Esophagus muscularis mucosa (tissue), 4 donors: Measurements from ENCODE around the gene TM4SF5. TPM values are rescaled to one million over a fixed set of nuclear protein-coding genes. Genes with fewer than 3 reads are reported as not detected.

Experiments
- DNase-seq: peaks from one replicate; pipeline ENCODE4 v3.0.0-alpha.2; 2017; ENCODE audit errors: extremely low spot score
- H3K27ac ChIP-seq, 4 donors: fragments of 200-600 bp; sonication (generic); replicated peaks in 1 of 4; 1 replicate in 3 of 4; 2 replicates in 1 of 4; pipeline ENCODE4 v1.5.1; 2016 to 2019; ENCODE audit warnings: mild to moderate bottlenecking in 1 of 4
- H3K27me3 ChIP-seq, 4 donors: fragments of 200-600 bp; sonication (generic); one replicate each; pipeline versions ENCODE4 v1.5.1 to v1.6.0; 2016 to 2019
- H3K36me3 ChIP-seq, 4 donors: fragments of 200-600 bp; sonication (generic); one replicate each; pipeline ENCODE4 v1.5.1; 2016 to 2019
- H3K4me1 ChIP-seq, 4 donors: fragments of 200-600 bp; sonication (generic); one replicate each; pipeline ENCODE4 v1.5.1; 2016 to 2019
- H3K4me3 ChIP-seq, 4 donors: fragments of 200-600 bp; sonication (generic); 1 replicate in 2 of 4; 2 replicates in 2 of 4; pipeline ENCODE4 v1.5.1; 2016 to 2019; ENCODE audit warnings: mild to moderate bottlenecking in 4 of 4, moderate library complexity in 1 of 4
- H3K9me3 ChIP-seq, 4 donors: fragments of 200-600 bp; sonication (generic); 1 replicate in 3 of 4; 2 replicates in 1 of 4; pipeline ENCODE4 v1.5.1; 2016 to 2019
- CTCF ChIP-seq, 3 experiments: fragments of 200-600 bp in 2 of 3; fragments of 450-650 bp in 1 of 3; sonication (generic) in 2 of 3; IDR thresholded peaks; one replicate each; pipeline ENCODE4 v1.5.1; 2017 to 2019; ENCODE audit warnings: antibody characterized with exemption in 3 of 3, mild to moderate bottlenecking in 2 of 3, moderate library complexity in 1 of 3
- EP300 ChIP-seq: sonication (generic); formaldehyde crosslinking; IDR thresholded peaks from one replicate; pipeline ENCODE4 v1.6.1; 2017; ENCODE audit warnings: antibody characterized with exemption
- POLR2A ChIP-seq: fragments of 450-650 bp; IDR thresholded peaks from one replicate; pipeline ENCODE4 v1.6.1; 2017; ENCODE audit warnings: antibody characterized with exemption, moderate library complexity, mild to moderate bottlenecking, low read depth
- POLR2AphosphoS5 ChIP-seq, 2 donors: sonication (generic); formaldehyde crosslinking; IDR thresholded peaks; one replicate each; pipeline ENCODE4 v1.6.1; 2017; ENCODE audit warnings: antibody characterized with exemption in 2 of 2
- WGBS: methylation state at CpG from one replicate; pipeline ENCODE4 v1.1.5; 2018; 5-methylcytosine and 5-hydroxymethylcytosine counted together
- intact Hi-C: fragments of 100-400 bp; cut with DNase I; formaldehyde crosslinking; loops from one replicate; pipeline ENCODE4 v1.15.1; 2023
- total RNA-seq, 4 donors: library from RNA; depleted of rRNA; stranded (reverse); fragments of >200 nt; gene quantifications; one replicate each; pipeline versions ENCODE4 v1.1.0 to v1.2.1, GENCODE V29; 2016

TM4SF5 gene
- total RNA-seq, 4 donors from 2014 or later: not detected

- Histone ChIP-seq H3K27ac (no peak overlapping the region), H3K27me3 (peaks cover 0 to 22% (median 0%) of the 10 kb centered on the region in 4 donors), H3K4me3 (no peak overlapping the region), H3K36me3 (no peaks in the 10 kb centered on the region), H3K4me1 (no peaks in the 10 kb centered on the region), H3K9me3 (no peaks in the 10 kb centered on the region)
- TF ChIP-seq POLR2A (no peak), CTCF (IDR thresholded peaks at IDR 0.05) (no peak), EP300 (no peak), POLR2AphosphoS5 (IDR thresholded peaks at IDR 0.05) (no peak)
- WGBS: 79% methylated on average over 6 of the region's 6 CpGs
- no peak for DNase-seq
- intact Hi-C loops: no loop called here
Observed at GRCh38 chr17:4768298-4768697, 3.4 kb upstream of the TM4SF5 start.

DNA sequence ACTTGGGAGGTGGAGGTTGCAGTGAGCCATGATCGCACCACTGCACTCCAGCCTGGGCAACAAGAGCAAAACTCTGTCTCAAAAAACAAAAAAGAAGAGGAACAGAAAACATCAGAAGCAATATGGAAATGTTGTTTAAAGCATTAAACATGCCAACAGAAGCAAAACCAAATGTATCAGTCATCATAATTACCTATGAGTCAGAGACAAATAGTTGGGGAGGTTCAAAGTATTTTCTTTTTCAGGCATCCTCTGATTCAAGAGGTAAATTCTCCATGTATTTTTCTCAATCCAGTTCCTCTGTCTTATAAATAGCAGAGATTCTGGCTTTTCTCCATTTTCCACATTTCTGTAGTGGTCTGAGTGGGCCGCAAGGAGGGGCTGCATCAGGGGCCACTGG, 2.1 kb upstream of the TM4SF5 start:
- no peaks in the 10 kb centered on the region for H3K9me3 ChIP-seq
- TF ChIP-seq POLR2AphosphoS5 (IDR thresholded peaks at IDR 0.05) (no peak), POLR2A (no peak), CTCF (IDR thresholded peaks at IDR 0.05) (no peak), EP300 (no peak)
- no peak for DNase-seq
- H3K27me3 ChIP-seq: peaks cover 0 to 26% (median 0%) of the 10 kb centered on the region in 4 donors
- H3K4me3 ChIP-seq: no peak overlapping the region
- H3K4me1 ChIP-seq: no peaks in the 10 kb centered on the region
- no peaks in the 10 kb centered on the region for H3K36me3 ChIP-seq
- intact Hi-C loops: no loop called here
- 95% methylated on average over 2 of the region's 2 CpGs for WGBS
- no peak overlapping the region for H3K27ac ChIP-seq

DNA sequence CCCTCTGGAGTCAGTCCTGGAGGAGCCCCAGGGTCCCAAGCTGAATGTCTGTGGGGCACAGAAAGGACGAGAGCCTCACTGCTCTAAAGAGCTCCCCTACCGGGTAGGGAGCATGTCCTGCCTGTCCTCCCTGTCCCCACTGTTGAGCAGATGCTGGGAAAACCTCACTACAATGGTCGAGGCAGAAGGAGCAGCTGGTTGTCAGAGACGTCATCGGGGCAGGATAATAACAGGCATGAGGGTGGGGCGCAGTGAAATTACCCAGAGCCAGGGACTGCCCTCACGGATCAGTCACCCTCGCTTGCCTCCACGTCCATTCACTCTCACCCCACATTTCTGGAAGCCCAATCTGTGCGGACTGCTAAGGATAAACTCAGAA, 538 bp downstream of the TM4SF5 start:
- Histone ChIP-seq H3K27ac (no peak overlapping the region), H3K27me3 (peaks cover 0 to 31% (median 0%) of the 10 kb centered on the region in 4 donors), H3K9me3 (no peaks in the 10 kb centered on the region), H3K4me3 (no peak overlapping the region), H3K4me1 (no peaks in the 10 kb centered on the region), H3K36me3 (no peaks in the 10 kb centered on the region)
- TF ChIP-seq POLR2AphosphoS5 (IDR thresholded peaks at IDR 0.05): no peak
- no peak for TF ChIP-seq POLR2A
- TF ChIP-seq EP300: no peak
- TF ChIP-seq CTCF (IDR thresholded peaks at IDR 0.05): no peak
- 82% methylated on average over 8 of the region's 10 CpGs for WGBS
- no peak for DNase-seq
- intact Hi-C loops: no loop called here

GRCh38 chr17:4777969-4778760, 6.5 kb downstream of the TM4SF5 start:
- intact Hi-C loops: no loop called here
- Histone ChIP-seq H3K27me3 (peaks cover 0 to 66% (median 12%) of the 10 kb centered on the region in 4 donors), H3K9me3 (no peaks in the 10 kb centered on the region), H3K4me3 (no peak overlapping the region), H3K36me3 (no peaks in the 10 kb centered on the region), H3K4me1 (no peaks in the 10 kb centered on the region), H3K27ac (no peak overlapping the region)
- 40% methylated on average over 5 of the region's 9 CpGs for WGBS
- DNase-seq: no peak
- TF ChIP-seq CTCF (IDR thresholded peaks at IDR 0.05): no peak
- TF ChIP-seq EP300: no peak
